Activated gamma-delta T cell treated with anti-CD3 and anti-CD28 coated beads, Interleukin-2, amount 50 U/mL, for 16 hours (primary cell): ENCODE data around the gene EXOSC10.
"Not testable (repeated sequence)": the region's sequence is repeated elsewhere in the genome, so short reads cannot be mapped to it uniquely, and the experiment has no call there.

Experiments
- DNase-seq: peaks from one replicate; pipeline ENCODE4 v3.0.0-alpha.2; 2020; ENCODE audit warnings: low read depth

Gene EXOSC10

DNA sequence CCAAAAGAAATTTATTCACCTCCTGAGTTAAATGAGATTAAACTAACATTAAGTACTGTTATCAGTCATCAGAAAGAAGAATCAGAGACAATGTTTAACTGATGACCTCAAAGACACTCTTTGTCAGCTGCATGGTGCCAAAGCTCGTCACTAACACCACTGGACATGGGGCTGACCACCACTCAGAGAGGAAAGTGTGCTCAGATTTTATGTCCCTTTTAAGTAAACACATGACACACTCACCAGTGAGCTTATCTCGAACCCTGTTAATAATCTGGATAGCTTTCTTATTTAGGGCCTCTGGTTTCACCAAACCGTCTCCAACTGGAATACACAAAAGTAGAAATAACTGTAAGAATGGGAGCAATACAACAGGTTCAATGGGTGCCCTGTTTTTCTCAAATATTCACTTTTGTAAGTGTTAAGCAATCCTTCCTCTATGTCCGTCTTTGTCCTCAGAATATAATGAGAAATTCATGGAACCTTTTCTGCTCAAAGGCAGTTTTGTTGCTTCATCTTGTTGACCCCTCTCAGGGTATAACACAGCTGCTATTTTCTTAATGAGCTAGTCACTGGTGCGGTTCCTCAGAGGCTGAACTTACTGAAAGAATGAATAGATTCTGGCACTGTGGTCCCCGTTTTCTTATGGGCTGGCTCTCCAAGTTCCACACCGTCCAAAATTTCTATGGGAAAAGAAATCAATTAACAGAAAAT lies 9.5 kb upstream of the EXOSC10 start:
- DNase-seq, result no peak

DNA sequence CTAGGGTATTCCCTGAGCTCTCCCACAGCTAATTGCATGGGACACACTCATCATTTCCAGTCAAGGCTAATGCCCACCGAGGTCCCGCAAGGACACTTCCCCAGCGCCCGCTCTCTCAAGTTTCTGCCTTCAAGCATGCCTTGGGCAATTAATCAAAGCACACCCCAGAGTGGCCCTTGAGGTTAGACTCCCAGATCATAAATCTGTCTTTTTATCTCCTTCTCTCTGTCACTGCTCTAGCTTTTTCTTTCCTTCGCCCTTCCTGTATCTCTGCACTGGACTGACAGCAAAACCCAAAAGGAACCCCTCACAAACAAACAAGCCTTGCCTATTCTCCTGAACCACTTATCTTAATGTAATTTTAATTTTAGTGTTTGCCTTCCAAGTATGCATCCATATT lies 7.9 kb upstream of the EXOSC10 start:
- no peak for DNase-seq

GRCh38 chr1:11105586-11105985 lies 5.9 kb upstream of the EXOSC10 start:
- no peak for DNase-seq

DNA sequence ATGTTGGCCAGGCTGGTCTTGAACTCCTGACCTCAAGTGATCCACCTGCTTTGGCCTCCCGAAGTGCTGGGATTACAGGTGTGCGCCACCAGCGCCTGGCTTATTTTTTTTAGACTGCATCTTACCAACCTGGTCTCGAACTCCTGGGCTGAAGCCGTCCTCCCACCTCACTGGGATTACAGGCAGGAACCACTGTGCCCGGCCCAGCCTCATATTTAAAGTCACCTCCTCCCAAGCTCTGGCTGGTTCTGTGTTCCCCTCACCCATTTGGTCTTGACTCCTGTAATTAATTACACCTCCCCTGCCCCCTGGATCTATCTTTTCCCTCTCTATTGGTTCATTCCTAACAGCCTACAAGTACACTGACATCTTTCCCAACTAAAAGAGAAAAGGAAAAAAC lies 1.7 kb upstream of the EXOSC10 start:
- DNase-seq, result no peak

DNA sequence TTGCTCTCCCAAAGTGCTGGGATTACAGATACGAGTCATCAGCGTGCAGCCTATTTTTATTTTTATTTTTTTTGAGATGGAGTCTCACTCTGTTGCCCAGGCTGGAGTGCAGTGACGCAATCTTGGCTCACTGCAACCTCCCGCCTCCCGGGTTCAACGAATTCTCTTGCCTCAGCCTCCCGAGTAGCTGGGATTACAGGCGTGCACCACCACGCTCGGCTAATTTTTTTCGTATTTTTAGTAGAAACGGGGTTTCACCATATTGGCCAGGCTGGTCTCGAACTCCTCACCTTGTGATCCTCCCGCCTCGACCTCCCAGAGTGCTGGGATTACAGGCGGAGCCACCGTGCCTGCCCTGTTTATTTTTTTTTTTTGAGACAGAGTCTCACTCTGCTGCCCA lies 1.1 kb upstream of the EXOSC10 start:
- not testable (repeated sequence) for DNase-seq

DNA sequence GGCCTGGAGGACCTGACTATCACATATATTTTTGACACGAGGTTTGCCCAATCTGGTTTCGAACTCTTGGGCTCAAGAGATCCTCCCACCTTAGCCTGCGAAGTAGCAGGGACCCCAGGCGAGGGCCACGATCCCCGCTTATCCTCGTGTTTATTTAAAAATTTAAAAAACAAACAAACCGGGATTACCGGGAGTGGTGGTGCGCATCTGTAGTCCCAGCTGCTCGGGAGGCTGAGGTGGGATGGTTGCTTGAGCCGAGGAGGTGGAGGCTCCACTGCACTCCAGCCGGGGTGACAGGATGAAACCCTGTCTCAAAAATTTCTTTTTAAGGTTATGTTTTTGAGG lies 452 bp upstream of the EXOSC10 start:
- no peak for DNase-seq

- DNase-seq, result no peak
These were observed 749 bp downstream of the EXOSC10 start for GRCh38 chr1:11098931-11099309.

- DNase-seq, result not testable (repeated sequence)
These were observed 15.9 kb downstream of the EXOSC10 start for GRCh38 chr1:11083784-11084183.

GRCh38 chr1:11080931-11081330 lies 18.7 kb downstream of the EXOSC10 start:
- no peak for DNase-seq

- no peak for DNase-seq
These were observed 21.0 kb downstream of the EXOSC10 start for GRCh38 chr1:11078631-11079030.

DNA sequence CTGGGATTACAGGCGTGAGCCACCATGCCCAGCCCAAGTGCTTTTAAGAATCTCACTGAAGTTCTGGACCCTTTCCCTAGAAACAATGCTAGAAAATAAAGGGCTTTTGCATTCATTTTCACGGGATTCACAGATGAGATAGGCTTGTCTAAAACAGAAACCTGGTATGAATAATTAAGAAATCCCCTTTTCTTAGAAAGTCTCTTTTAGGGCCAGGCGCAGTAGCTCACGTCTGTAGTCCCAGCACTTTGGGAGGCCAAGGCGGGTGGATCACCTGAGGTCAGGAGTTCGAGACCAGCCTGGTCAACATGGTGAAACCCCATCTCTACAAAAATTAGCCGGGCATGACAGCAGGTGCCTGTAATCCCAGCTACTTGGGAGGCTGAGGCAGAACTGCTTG lies 26.3 kb downstream of the EXOSC10 start:
- not testable (repeated sequence) for DNase-seq

DNA sequence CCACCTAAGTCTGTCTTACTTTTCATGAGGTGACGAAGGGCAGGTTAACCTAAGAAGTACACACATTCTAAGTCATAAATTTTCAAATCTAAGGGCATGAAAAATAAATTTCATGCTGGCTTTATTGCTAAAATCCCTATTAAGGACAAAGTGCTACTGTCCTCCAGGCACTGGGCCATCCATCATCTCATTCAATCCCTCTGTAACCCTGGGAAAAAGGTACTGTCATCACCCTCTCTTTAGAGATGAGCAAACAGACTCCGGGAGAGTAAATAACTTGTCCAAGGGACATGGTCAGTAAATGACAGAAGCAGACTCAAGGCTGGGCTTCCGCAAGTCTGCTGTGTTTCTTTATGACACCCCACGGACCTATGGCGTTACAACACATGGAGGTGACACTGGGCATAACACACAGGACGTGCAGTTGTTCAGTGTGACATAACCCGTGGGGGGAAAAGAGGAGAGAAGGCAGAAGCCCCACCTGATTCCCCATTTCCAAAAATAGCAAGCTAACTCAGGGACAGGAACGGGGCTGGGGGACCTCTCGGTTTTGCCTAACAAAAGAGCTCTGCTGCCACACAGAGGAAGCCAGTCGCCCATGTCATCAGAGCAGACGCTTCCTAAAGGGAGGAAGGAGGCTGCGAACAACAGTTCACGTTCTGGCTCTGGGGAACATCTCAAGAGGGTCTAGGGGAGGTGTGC lies 27.3 kb downstream of the EXOSC10 start:
- DNase-seq, result no peak

DNA sequence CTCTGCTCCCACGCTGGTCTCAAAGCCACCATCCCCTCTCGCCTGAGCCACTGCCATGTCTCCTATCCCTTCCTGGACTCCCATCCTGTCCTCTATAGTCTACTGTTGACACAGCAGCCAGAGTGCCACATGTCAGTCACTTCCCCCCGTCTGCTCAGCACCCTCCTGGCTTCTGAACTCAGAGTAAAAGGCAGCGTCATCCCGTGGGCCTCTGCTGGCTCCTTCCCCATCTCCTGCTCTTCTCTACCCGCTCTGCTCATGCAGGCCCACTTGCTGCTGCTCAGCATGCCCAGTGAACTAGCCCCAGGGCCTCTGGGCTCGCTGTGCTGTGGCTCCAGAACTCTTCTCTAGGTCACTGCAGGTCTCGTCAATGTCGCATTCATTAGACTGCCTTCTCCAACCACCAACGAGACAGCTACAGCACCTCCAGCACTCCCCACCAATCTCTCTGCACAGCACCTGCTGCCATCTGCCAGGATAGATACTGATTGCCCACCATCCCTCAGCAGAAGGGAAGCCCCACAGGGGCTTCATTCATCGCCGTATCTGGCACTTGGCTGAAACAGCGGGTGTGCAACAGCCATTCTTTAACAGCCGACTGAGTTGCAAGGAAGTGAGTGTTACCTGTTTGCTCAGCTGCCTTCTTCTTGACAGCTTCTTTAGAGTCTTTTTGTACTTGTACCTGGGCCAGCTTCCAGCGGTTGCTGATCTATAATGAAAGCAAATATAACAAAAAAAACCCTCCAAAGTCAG lies 28.0 kb downstream of the EXOSC10 start:
- DNase-seq, result no peak

GRCh38 chr1:11070876-11071275 lies 28.8 kb downstream of the EXOSC10 start:
- DNase-seq, result no peak

DNA sequence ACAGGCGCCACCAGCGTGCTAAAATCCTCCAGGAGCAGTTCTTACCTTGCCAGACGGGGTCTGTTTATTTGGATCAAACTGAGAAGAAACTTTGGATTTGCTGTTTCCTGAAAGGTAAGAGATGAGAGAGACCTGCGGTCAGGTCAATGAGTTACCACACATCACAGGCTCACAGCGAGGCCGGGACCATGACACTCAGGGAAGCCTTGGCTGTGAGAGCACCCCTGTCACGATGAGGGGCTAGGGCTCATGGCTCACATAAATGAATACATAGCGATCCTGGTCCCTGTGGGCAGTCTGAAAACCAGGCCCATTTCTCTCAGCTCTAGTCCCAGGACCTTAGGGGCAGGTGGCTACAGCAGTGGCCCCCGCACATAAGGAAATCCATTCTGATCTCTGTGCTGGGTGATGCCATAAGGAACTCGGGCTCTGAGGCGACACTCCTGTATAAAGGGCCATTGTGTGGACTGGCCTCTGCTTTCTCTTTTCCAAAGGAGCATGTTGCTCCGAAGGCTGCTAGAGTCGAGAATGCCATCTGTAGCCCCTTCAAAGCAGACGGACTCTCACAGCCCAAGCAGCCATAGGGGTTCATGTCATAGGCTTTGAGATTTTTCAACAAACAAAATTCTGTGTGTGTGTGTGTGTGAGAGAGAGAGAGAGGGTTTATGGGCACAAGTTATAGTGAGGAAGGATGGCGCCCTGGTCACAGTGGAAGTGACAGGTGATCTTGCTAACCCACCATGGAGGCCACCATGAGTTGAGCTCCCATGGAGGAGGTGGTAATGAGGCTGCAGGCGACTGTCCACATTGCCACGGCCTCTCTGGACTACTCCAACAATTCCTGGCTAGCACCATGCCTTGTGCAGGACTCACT lies 30.8 kb downstream of the EXOSC10 start:
- DNase-seq, result no peak

GRCh38 chr1:11067716-11068599 lies 31.7 kb downstream of the EXOSC10 start:
- no peak for DNase-seq

DNA sequence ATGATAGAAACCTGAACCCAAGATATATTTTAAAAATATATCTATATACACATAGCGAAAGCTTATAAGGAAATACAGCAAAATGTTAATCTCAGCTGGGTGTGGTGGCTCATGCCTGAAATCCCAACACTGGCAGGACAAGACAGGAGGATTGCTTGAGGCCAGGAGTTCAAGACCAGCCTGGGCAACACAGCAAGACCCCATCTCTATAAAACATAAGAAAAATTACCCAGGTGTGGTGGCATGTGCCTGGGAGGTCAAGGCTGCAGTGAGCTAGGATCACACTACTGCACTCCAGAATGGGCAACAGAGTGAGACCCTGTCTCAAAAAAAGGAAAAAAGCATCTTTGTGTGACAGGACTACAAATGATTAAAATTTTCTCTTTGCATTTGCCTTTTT lies 33.9 kb downstream of the EXOSC10 start:
- DNase-seq, result no peak

DNA sequence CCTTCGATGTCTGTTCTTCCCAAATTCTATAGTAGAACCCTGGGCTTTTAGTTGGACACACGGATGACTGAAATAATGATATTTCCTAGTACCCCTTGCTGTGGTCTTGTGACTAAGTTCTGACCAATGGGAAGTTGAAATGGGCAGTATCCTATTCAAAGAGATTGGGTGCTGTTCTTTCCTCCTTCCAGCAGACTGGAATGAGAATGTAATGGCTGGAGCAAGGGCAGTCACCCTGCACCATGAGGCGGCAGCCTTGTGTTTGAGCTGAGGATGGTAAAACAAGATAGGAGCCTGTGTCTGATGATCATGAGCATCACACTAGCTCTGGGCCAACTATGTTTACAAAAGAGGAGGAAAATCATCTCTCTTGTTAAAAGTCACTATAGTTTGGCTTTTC lies 34.7 kb downstream of the EXOSC10 start:
- DNase-seq, result no peak

DNA sequence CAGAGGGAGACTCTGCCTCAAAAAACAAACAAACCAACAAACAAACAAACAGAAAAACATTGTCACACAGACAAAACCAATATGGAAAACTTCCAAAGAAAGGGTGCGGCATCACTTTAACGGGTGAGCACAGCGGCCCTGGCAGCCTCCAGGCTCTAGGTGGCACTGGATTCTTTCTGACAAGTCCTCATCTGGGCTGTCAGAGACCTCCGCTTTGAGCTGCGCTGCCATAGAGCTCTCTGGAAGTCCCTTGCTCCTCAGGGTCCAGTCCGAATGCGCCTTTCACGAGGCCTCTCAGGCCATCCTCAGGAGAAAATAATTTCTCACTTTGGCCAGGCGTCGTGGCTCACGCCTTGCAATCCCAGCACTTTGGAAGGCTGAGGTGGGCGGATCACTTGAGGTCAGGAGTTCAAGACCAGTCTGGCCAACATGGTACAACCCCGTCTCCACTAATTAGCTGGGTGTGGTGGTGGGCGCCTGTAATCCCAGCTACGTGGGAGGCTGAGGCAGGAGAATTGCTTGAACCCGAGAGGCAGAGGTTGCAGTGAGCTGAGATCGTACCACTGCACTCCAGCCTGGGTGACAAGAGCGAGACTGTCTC lies 35.6 kb downstream of the EXOSC10 start:
- DNase-seq, result not testable (repeated sequence)

DNA sequence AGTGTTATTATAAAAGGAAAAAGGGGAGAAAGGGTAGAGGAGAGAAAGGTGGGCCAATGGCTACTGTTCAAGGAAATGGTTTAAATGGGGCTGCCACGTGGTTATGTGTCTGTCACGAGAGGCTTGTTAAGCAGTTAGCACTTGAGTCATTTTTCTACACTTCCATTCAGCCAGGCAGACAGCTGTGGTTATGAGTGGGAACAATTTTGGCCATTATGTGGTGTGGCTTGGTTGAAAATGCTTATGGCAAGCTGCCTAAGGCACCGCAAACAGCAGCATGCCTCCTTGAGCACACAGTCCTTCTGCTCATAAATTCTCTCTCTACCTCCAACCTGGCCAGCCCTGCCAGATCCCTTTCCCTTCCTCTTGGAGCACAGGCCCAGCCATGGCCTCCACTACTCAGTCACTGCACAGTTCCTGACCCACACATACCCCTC lies 36.7 kb downstream of the EXOSC10 start:
- DNase-seq, result peak; percentile 26
